Limb (tissue), 2 donors: ENCODE measurements around the gene SLC8A1.

Source experiments
- DNase-seq, 2 donors: peaks; one replicate each; pipeline ENCODE4 v3.0.0-alpha.2; 2016; ENCODE audit errors: extremely low spot score in 2 of 2

SLC8A1 gene

DNA sequence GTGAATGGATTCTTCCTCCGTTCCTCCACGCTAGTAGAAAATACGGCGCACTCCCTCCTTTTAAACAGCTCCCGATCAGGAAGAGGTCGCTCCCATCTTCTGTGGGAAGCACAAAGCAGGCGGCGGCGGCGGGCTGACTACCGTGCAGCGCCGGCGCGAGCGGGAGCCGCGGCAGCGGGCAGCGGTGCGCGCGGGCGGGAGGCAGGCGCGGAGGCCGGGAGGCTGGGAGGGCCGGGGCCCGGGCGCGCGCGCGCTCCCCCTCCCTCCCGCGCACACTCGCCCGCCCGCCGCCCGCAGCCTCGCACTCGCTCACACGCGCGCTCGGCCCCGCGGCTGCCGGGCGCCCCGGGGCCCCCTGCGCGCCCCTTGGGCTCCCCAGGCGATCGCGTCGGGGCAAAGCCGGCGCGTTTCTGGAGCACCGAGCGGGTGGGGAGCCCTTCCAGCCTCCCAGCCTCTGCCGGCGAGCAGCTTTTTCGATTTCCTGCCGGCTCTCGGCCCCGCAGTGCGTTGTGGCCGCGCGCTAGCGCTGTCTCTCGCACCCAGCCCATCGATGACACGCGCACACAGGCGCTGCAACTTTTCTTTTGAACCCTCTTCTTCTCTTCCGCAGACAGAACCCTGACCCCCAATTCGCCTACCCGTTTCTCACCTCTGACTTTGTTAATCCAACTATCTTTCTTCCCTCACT lies at the start of gene SLC8A1:
Gene SLC8A1, minus strand, starts transcription at position 173 of the 688 bp plus-strand sequence.
- DNase-seq = peak; percentile 44 to 77

DNA sequence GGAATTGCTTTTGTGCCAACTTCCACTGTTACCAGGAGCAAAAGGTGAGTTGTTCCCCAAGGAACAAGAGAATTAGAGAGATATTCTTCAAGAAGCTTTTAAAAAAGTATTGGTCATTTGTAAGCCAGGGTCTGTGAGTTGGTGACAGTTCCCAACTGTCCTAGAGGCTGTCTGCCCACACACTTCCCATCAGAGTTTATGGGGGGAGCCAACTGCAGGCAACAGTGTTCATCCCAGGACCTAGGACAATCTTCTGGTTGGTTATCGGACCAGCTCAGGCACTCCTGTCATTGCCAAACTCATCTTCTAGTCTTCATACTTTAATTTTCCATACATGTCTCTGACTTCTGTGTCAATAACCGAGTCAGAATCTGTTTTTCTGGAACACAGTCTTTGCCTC lies 47.5 kb upstream of the SLC8A1 start:
- no peak for DNase-seq

DNA sequence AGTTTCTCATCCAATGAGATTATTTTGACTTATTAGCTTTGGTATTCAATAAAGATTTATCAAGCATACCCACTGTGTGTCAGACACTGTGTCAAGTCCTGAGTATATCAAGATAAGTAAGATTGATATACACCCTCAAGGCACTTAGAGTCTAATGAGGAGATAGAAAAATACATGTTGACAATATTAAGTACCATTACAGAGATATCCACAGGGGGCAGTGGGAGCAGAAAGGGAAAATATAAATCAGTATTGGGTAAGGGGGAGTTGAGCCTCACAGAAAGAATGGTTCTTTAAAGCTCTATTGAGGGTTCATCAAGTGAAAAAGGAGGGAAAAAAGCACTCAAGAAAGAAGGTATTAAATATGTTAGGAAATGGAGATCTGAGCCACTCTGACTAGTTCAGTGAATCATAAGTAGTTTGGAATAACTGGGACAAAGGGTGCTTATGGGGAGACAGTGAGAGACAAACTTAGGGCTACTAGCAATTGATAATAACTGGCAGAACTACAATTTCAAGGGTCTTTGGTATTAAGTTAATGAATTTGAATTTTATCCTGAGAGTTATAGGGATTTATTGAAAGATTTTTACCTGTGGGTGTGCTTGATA lies 45.5 kb upstream of the SLC8A1 start:
- no peak for DNase-seq

DNA sequence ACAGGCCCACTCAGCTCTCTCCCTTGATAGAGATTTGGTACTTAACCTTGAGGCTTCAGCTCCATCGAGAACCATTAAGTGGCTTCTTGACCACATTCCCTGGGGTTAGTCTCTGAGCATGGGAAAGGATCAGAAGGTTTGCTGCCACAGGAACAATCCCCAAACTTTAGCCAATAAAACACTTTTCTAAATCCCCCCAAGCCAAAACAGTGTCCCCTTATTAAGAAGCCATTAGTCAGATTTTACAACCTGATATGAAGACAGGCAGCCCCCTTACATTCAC lies 37.7 kb upstream of the SLC8A1 start:
- no peak for DNase-seq

DNA sequence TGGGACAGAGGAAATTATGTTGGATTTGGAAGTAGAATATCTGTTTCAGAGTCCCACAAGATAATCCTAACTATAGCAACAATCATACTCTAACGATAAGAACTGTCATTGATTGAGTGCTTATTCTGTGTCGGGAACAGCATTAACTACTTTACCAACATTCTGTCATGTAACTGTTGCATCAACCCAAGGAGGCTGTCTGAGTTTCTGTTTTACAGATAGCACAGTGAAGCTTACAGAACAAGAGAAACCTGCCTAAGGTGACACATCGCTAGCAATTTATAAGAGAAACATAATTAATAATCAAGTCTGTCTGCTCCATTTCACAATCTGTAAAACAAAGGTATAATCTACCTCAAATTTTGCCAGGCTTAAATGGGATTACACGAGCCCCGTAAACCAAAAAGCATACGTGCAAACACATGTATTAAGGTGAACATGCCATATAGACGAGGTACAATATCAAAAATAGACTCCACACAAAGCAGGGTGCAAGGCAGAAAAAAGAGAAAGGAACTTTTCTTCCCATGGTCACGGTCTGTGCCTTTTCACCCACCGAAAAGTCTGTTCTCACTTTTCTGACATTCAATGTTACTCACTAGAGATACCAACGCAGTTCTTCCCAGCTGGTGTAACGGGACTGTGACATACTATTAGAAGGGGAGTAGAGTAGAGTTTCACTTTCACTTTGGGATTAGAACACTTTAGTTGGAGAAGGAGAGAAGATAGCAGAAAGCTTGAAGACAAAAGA lies 37.2 kb upstream of the SLC8A1 start:
- no peak for DNase-seq

DNA sequence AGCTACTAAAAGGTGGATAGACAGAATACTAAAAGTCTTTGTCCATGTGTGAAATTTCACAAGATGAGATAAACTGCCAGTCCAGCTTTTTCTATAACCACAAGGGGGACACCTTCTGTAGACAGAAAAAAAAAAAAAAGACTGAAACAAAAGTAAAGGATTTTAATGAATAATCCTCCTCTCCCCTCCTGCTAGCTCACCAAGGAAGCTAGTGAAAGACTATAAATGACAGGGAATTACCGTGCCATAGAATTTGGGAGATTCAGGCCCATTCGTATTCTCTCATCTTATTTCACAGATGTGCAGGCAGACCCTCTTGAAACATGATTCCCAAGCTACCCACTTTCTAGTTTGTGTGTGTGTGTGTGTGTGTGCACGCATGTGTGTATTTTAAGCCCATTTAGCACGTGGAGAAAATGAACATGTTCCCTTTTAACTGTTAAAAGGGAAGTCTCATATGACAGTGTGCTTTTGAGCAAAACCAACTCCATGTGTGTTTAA lies 36.3 kb upstream of the SLC8A1 start:
- no peak for DNase-seq

DNA sequence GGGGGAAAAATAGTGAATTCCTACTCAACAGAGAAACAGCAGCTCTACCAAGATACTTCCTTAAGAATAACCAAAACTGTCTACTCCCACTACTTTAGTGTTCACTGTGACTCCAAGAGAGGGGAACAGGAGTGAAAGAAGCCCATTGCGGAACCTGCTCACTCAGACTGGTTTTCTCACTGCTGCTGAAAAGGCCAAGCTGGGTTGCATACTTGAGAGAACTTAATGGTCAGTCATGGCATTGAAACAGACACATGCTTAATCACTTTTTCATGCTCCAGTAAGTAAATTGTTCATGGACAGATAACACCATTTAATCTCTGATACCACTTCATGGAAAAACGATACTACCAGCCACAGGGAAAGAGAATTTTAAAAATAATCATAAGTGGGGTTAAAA lies 35.7 kb upstream of the SLC8A1 start:
- DNase-seq = no peak

DNA sequence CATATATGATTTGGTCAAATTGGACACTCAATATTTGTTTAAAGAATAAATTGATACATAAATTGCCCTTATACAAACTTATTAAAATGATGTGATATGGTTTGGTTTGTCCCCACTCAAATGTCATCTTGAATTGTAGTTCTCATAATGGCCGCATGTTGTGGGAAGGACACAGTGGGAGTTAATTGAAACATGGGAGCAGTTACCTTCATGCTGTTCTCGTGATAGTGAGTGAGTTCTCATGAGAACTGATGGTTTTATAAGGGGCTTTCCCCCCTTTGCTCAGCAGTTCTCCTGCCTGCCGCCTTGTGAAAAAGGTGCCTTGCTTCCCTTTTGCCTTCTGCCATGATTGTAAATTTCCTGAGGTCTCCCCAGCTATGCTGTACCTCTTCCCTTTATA lies 34.0 kb upstream of the SLC8A1 start:
- no peak for DNase-seq

DNA sequence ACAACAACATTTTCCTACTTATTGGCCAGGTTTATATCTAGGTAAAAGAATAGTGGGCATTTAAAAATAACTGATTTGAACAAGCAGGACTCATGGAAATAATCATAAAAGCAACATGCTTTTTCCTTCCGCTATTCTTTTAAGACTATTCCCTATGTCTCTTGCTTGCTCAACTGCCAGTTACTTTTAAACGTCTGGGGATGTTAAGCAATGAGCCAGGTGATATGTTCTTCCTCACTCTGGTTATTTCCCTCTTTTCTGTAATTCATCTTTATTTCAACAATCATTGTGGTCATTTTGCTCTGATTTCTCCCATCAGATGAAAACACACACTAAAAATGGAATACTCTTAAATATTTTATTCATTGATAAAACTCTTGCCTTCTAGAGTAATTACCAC lies 33.4 kb upstream of the SLC8A1 start:
- no peak for DNase-seq

DNA sequence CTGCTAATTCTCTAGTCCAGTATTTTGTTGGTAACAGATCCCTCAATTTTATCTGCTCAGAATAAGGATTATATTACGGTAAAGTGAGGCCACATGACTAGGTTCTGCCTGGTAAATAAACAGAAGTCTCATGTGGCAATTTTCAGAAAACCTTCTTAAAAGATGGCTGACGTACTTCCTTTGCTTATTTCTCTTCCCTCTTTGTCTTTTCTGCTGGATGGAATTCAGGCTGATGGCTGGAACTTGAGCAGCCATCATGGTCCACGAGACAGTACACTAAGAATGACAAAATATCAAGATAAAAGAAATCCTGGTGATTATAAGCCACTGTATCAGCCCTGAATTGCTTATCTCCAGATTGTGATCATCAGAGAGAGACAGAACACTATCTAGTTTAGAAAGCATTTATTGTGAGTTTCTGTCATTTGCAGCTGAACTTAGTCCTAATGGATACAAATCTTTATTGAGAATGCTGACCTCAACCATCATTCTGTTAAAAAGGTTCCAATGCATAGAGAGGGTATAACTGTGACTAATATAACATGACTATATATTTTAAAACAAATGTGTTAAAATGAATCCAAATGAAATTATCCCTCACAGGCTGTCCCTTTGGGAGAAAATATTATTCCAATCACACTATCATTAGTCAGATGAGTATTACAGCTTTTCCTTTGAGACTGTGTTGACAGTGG lies 31.8 kb upstream of the SLC8A1 start:
- no peak for DNase-seq

DNA sequence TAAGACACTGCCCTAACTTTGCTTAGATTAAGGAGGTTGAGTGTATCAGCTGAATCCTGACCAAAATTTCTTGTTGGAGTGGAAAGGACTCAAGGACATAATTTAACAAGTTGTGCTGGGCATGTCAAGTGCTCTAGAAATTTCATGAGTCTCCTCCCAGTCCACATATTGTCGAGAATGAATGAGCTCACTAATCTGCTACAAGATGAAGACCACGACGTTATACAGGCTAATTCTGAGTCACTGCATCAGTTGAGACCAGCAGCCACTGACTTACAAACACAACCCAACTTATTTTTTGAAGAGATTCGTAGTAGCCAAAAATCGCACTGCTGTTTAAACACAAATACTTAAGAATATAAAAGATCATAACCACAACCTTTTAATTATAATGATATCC lies 28.7 kb upstream of the SLC8A1 start:
- DNase-seq = no peak

DNA sequence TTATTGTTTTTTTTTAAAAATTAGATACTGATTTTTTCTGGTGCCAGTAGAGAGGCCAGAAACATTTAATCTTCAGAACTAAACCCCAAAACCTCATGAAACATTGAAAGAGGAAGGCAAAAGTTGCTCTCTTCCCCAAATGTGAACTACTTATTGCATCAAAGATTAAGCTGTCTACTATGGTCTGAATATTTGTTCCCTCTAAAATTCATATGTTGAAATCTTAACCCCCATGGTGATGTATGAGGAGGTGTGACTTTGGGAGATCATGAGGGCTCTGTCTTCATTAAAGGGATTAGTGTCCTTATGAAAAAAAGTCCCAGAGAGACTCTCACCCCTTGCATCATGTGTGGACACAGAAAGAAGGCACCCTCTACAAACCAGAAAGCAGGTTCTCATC lies 28.2 kb upstream of the SLC8A1 start:
- DNase-seq = no peak

DNA sequence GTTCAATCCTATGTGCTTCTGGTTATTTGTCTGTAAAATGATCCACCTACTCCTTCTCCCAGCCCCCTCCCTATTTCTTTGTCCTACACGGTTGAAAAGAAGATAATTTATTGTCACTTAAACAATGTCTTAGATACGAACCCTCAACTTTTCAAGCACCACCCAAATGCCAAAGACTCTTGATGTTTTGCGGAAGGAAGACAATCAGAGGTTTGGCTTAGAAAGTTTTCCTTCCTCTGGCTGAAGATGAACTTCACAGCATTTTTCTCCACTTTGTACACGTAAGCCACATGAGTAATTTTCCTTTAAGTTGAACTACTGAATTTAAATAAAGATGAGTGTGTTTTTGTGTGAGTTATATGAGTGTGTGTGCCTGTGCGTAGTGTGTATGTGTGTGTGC lies 25.5 kb upstream of the SLC8A1 start:
- DNase-seq = no peak

DNA sequence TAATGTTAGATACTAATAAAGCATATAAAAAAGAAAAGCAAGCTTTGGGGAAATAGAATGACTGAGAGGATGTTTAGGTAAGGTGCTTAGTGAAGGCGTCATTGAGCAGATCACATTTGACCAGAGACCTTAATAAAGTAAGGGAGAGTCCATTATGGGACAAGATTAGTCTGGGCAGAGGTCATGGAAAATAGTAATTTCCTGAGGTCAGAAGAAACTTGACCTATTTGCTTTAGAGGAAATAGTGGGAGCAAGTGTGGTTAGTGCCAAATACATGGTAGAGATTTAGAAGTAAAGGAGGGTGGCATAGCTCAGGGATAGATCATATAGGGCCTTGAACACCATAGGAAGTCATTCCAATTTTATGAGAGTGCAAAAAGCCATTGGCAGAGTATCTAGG lies 24.5 kb upstream of the SLC8A1 start:
- no peak for DNase-seq

DNA sequence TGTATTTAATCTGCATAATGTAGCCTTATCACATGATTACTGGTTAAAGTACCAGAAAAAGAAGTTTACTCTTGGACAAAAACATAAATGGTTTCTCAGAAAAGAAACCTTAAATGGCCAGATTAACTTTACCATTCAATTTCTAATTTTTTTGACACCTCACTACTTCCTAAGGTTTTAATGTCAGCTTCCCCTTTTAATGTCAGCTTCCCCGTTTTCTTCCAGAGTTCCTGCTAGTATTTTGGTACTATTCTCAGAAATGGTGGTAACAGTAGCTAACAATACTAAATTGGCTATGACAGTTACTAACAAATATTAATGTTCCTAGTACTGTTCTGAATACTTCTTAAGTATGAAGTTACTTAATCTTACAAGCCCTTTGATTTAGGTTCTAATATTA lies 22.4 kb upstream of the SLC8A1 start:
- no peak for DNase-seq

DNA sequence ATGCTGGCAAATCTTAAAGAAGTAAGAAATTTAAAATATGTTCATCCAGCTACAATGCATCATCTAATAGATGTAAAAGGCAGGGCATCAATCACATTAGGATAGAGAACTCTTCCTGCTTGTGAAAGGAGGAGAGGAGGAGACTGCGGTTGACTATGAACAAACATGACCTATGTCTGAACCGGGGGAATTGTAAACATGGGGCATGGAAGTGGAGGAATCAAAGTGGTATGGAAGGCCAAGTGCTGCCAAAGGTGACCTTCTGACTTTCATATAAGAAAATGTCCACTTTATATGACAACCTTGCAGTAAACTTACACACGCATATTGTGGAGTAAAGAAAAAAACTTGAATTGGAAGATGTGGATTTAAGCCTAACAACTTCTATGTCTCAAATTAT lies 20.0 kb upstream of the SLC8A1 start:
- DNase-seq = no peak

DNA sequence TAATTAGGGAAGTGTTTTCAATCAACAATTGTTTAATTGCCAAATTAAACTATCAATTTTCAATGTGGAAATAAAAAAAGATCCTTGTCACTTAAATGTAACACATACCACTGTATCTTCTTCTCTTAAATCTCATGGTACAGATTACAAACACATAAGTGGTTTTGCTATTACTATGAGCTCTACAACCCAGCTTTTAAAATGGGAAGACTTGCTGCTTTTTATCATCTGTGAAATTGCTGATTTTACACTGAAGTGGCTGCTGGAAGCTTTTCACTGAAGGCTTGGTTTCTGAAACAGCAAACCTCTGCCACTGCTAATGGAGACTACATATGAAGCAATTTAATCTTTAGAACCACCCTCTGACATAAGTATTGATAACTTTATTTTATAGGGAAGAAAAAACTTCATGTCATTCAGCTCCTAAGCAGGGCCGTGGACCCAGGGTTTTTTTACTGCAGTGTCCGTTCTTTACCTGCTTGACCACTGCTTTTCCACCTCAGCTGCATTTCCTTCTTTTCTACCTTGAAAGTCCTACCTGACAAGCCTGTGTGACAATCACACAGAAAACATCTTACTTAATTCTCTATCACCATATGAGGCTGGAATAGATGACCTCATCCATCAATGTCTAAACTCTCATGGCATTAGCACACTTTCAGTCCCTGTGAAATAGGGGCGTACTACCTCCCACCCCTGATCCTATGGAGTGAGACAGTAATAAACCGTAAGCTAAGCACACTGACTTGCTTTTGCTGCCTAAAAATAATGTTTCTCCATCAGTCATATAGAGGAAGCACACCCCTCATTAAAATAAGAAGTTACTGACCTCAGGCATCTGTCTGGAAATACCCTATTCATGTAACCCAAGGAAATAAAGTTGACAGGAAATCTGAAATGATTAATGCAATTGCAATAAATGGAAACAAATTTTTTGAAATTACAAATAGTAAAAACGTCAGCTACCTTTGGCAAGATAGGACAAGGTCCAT lies 19.2 kb upstream of the SLC8A1 start:
- no peak for DNase-seq

DNA sequence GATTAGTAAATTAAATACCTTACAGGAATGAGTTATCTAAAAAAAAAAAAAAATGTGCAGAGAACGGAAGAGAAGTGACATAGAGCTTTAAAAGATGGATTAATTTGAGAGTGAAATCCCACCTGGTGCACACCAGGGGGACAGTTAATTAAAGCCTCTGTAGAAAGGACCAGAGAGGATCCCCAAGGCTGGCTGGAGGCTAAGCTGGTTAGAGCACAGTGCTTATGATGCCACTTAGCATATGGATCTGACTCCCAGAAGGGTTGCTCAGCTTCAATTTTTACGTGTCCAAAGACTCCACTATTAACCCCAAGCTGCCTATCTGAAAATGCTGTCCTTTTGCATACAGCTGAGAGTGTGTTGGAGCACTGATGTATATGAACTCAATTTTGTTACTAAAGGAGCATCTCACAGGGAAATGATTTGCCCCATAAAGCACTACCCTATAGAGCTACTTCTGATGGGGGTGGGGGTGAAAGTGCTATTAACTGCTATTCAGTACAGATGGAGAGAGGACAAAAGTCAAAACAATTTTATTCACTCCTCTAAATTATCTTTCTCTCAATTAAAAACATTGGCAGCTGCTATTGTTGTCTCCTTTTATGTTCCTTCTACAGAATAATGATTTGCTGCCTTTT lies 15.2 kb upstream of the SLC8A1 start:
- DNase-seq = no peak

DNA sequence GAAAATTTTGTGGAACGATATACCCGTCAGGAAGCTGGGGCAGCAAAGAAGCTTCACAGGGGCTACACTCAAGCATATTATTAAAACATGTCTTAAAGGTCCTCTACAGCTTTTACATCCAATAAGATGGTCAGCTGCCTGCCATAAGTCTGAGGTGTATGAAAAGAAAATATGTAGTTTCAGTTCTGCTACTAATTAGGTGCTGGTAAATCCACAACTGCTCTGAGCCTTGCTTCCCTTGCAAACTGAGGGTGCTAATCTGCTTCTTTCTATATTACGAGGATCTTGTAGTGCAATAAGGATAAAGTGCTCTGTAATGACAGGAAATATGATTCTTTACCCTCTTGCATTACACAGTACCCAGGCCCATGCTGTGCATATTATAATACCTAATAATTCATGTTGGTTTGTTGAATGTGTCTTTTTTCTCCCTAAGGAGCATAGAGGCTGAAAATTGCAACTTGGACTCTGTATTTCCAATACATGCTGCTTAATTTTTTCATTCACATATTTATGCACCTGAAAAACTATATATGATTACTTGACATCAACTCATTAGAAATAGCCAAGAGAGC lies 14.5 kb upstream of the SLC8A1 start:
- no peak for DNase-seq

DNA sequence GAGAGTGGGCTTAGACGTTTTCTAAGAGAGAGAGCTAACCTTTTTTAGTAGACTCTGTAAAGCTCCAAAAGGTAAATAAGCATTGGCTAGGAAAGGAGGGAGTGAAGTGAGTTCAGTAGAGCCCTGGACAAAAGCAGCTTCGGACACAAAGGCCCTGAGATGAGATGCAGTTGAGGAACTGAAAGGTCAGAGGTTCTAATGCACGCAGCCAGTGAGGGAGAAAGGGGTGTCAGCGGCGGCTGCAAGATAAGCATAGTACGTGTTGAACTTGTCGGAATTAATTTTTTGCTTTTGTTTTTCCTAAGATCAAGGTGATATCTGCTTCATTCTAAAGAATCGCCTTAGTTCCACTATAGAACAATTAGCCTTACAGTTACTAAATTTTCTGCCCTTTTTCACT lies 11.2 kb upstream of the SLC8A1 start:
- no peak for DNase-seq
